Measurements from ENCODE around the gene ALG10.
A peak's percentile ranks its signal among the peaks of the same experiment; 100 is the strongest.
"Not testable (repeated sequence)": the region's sequence is repeated elsewhere in the genome, so short reads cannot be mapped to it uniquely, and the experiment has no call there.

ALG10 gene, protein sequence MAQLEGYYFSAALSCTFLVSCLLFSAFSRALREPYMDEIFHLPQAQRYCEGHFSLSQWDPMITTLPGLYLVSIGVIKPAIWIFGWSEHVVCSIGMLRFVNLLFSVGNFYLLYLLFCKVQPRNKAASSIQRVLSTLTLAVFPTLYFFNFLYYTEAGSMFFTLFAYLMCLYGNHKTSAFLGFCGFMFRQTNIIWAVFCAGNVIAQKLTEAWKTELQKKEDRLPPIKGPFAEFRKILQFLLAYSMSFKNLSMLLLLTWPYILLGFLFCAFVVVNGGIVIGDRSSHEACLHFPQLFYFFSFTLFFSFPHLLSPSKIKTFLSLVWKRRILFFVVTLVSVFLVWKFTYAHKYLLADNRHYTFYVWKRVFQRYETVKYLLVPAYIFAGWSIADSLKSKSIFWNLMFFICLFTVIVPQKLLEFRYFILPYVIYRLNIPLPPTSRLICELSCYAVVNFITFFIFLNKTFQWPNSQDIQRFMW

DNA sequence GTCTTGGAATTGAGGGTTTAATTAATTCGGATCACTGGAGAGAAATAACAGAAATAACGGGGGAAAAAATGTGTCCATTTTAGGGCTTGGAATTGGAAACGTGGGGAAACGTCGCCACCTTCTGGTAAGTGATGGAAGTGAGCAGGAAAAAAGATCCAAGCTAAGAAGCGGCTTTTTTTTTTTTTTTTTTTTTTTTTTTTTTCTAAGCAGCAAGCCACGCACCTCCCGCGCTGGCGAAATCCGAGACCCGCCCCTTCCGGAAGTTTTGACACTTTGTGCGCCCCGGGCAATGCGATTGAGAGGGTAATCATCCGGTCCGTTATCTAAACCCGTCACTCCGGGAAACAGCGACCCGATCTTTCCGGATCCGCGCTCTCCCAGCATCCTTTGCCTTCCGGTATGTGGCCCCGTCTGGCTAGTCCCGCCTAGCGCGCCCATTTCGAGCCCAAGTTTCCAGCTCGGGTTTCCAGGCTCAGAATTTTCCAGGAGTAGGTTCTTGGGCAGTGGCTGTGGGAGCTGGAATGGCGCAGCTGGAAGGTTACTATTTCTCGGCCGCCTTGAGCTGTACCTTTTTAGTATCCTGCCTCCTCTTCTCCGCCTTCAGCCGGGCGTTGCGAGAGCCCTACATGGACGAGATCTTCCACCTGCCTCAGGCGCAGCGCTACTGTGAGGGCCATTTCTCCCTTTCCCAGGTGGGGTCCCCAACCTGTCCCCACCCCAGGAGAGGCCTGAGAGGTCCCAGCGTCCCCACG lies at the start of gene ALG10:
TSS of gene ALG10 (plus strand) at position 418 of the 752 bp plus-strand sequence. CDS start at position 522, 104 bp downstream.
- peak; percentile 85 to 89 for DNase-seq (ENCODE audit: low read depth in 2 of 2)

DNA sequence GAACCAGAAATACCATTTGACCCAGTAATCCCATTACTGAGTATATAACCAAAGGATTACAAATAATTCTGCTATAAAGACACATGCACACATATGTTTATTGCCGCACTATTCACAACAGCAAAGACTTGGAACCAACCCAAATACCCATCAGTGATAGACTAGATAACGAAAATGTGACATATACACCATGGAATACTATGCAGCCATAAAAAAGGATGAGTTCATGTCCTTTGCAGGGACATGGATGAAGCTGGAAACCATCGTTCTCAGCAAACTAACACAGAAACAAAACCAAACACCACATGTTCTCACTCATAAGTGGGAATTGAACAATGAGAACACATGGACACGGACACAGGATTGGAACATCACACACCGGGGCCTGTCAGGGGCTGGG lies 49.4 kb upstream of the ALG10 start:
- not testable (repeated sequence) for DNase-seq (ENCODE audit: low read depth in 2 of 2)

DNA sequence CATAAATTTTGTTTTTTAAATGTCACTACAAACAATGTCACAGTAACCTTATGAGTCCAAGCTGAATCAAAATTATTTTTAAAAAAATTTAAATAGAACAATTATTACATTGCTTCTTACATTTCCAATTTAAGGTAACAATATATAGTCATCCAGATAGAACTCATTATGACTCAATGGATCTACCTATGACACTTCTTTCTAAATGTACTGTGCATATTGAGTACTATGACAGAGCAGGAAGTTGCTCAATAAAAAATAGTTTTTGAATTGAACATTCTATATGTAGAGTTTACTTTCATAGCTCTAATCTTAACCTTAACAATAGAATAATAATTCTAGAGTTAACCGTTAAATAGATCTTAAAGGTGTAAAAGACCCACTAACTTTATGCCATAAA lies 44.4 kb upstream of the ALG10 start:
- DNase-seq (ENCODE audit: low read depth in 2 of 2): no peak

DNA sequence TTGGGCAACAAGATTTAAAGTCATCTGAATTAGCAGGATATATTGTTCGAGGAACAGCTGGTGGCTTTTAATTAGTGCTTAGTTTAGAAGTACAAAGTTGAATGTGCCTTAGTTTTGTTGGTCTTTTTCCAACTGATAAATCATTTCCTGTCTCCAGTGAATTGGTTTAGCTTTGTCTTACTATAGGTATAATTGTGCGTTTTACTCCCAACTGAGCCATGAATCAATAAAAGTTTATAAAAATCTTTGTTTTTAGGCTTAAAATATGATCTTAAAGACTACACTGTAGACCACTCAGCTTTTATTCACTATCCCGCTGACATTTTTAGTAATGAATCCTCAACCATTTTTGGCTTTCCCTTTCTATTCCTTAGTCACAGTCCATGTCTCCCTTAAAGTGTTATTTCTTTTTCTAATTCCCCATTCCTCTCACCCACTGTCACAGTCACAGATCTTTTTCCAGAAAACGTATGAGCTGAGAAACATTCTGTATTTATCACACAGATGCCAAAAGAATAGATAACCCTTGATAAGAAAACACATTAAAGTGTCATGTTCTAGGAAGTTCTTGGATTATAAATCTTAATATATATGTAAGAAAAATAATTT lies 34.0 kb upstream of the ALG10 start:
- no peak for DNase-seq (ENCODE audit: low read depth in 2 of 2)

DNA sequence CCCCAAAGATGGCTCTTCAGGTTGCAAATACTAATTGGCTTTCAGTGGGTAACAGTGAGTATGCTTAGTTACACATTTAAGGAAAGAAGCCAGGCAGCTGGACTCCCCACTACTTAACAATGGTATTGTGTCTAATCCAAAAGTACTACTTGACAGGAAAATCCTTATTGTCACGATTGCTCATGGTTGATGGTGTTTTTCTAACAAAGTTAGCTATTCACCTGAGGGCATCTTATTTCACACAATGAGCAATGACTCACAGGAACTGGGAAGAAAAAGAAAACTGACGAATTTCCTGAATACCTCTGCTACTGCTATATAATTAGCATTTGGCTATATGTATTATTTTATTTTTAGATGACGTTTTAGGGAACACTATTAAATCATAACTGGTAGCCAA lies 33.4 kb upstream of the ALG10 start:
- no peak for DNase-seq (ENCODE audit: low read depth in 2 of 2)

DNA sequence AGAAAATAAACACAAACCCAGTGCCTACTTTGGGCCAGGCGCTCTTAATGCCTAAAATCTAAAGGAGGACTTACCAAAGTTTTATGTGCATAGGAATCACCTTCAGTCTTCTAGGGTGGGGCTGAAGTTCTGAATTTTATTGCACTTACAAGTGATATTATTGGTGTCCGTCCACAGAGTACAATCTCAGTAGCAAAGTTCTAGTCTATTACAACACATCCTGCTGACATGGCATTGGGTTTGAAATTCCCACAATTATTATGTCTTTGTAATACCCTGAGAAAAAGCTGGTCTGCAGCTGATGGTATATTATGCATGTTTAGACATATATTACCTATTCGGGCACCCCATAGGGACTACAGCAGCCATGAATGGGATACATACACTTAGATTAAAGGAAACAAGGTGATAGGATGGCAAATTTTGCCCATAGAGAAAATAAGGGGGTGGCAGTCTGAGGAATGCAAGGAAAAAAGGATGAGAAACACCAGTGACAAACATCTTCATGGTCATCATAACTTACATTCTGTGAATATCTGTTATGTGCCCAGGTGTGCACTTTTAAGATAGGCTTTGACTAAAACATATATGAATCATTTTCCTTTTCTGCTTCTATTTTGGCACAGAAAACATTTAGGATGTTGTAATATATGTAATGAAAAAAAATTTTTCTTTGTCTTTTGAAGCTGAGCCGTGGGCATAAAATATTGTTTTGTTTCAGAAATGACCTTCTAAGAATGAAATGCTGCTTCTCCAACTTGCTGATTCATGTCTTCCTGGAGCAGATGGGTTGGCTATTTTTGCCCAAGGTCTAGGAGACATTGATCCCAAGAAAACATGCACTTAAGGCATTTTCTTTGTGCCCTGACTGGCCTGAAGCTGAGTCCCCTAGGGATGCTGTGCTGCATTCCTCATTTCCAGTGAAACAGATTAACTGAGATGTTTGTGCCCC lies 27.2 kb upstream of the ALG10 start:
- DNase-seq (ENCODE audit: low read depth in 2 of 2): no peak

DNA sequence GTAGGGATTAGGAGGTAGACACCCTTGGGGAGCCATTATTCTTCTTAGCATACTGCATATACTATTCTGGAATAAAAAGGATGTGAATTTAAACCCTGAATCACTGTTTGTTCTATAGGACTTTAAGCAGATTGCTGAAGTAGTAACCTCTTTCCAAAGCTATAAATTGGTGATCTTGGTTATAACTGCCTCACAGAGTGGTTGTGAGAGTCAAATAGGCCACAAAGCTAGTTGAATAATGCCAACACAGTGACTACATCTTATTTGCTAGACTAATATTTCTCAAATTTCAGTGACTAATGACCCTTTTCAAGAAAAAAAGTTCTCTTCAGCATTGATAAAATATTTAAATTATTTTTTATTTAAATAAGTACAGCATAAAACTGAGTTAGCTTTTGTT lies 13.5 kb upstream of the ALG10 start:
- DNase-seq (ENCODE audit: low read depth in 2 of 2): not testable (repeated sequence)

DNA sequence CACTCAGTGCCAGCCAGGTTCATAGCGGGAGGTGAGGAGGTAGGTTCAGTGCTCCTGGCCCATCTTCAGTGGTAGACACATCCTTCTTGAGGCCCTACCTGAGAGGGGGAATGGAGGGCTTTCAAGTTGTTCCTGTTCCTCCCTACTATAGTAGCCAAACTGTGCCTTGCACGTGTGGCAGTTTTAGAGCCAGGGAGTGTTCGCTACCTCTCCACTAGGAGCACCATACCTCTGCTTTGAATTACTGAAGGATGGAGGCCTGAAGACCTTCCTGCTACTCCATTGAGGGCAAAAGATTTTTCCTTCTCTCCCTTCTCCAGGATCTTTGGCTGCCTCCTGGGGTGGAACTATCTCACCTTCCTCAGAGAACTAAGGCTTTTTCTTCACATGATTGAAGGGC lies 5.9 kb upstream of the ALG10 start:
- DNase-seq (ENCODE audit: low read depth in 2 of 2): no peak

DNA sequence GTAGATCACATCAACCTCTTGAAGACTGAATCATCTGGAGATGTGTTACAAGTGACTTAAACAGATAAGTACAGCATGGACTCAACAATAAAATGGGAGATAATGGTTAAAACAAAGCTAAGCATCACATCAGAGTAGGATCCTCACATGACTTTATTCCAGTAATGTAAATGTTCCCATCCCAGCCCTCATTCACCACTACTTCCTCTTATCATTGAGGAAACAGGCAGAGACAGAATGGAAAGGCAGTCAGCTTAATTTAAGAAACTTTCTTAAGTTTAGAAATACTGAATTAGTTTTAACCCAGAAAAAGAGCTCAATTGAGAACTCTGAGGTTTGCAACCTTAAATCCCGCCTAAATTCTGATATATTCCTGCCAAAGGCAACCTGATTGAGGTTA lies 1.2 kb upstream of the ALG10 start:
- DNase-seq (ENCODE audit: low read depth in 2 of 2): no peak

DNA sequence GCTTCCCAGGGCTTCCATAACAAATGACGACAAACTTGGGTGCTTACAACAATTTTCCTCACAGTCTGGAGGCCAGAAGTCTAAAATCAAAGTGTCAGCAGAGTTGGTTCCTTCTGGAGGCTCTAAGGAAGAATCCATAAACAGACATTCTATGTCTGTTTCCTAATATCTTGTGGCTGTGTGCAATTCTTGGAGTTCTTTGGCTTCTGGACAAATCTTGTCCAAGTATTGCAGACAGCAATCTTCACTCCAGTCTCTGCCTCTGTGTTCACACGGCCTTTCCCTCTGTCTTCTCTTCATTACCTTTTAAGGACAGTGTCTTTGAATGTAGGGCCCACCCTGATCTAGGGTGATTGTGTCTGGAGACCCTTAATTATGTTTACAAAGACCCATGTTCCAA lies 5.4 kb downstream of the ALG10 start:
- not testable (repeated sequence) for DNase-seq (ENCODE audit: low read depth in 2 of 2)

DNA sequence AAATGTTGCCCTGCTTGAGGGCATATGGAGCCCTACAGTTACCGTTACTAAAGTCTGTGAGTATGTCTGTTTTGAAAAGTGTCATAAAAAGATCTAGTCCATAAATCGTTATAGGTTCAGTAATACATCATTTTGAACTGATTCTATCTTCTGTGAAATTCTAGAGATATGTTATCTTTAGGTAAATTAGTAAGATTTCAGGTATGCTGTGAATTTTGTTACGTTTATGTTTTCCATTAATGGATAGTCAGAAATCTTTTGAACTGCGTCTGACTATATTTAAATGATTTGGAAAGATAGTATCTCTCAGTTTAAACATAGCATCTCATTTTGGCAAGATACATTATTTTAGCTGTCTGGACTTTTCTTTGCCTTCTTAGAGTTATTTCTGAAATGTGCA lies 8.3 kb downstream of the ALG10 start:
- no peak for DNase-seq (ENCODE audit: low read depth in 2 of 2)

DNA sequence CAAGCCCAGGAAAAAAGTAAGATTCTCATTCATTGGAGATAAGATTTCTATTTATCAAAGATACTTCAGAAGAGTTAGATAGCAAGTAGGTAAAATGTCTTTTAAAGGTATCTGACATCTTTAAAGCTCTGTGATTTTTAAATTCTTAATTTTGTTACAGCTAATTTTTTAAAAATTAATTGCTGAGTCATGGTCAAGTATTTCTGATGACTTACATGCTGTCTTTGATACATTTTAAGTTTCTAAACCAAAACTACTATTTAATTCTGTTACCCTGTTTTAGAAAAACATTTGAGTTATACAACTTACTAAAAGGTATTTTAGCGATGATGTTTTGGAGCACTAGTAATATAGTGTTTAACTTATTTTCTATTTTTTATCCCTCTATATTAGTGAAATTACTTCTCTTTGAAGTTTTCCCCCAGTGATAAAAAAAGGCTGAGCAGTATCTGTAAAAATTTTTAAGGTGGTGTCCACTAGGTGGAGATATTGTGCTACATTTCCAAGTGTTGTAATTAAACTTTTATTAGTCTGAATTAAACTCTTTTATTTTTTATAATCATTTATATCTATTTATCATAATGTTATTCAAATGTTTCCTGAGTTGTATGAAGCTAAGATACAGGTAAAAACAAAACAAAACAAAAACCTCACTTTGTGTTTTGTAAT lies 11.5 kb downstream of the ALG10 start:
- no peak for DNase-seq (ENCODE audit: low read depth in 2 of 2)

DNA sequence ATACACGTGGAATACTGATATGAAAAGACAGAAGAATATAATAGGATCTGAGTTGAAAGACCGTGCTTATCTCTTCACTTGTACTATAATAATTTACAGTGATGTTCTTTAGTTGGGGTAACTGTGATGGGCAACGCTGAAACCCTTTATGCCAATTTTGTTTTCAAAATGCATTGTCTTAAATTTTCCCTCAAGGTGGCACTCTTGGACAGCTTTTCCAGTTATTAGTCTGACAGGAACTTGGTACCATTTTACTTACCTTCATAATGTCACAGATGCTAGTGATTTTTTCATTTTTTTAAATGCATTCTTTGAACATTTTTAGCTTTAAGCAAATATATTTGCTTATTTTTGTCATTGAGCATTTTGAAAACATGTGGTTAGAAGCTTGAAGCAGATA lies 16.1 kb downstream of the ALG10 start:
- DNase-seq (ENCODE audit: low read depth in 2 of 2): not testable (repeated sequence)

DNA sequence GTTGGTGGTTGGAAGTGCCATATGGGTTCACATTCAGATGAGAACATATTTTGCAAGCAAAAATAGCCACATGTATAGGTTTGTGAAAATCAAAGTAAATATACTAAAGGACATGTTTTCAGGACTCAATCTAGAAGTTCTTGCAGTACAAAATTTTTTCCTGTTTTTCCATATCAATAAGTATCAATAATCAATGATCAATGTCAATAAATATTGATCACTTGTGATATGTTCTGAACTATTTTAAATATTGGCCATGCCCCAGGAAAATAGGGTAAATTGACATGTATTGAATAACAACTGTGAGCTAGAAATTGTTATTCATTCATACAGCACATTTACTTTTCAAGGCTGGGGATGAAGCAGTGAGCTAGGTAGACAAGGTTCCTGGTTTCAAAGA lies 24.3 kb downstream of the ALG10 start:
- no peak for DNase-seq (ENCODE audit: low read depth in 2 of 2)

DNA sequence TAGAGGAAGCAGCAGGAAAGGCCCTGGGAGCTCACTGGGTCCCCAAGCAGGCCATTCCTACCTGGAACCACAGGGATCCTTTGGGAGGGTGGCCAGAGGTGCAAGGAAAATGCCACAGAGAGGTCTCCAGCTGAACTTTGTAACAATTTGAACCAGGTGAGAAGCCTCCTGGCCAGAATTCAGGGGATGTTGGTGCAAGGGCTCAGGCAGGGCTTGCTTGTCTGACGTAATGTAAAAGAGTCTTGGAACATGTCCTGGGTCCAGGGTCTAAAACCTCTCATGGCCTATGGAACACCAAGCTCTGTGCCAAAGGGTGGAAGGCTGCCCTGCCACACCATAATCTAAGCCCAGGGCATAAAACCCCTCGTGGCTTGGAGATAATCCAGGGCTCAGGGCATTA lies 25.6 kb downstream of the ALG10 start:
- not testable (repeated sequence) for DNase-seq (ENCODE audit: low read depth in 2 of 2)

DNA sequence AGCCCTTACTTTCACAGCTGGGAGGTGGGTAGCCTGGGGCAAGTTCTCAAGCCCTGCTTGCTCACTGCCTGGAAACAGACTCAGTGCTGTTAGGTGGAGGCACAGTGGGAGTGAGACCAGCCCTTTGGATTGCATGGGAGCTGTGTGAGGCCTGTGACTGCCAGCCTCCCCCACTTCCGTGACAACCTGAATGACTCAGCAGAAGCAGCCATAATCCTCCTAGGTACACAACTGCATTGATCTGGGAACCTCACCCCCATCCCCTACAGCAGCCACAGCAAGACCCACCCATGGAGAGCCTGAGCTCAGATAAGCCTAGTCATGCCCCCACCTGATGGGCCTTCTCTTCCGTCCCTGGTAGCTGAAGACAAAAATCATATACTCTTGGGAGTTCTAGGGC lies 26.4 kb downstream of the ALG10 start:
- DNase-seq (ENCODE audit: low read depth in 2 of 2): no peak

DNA sequence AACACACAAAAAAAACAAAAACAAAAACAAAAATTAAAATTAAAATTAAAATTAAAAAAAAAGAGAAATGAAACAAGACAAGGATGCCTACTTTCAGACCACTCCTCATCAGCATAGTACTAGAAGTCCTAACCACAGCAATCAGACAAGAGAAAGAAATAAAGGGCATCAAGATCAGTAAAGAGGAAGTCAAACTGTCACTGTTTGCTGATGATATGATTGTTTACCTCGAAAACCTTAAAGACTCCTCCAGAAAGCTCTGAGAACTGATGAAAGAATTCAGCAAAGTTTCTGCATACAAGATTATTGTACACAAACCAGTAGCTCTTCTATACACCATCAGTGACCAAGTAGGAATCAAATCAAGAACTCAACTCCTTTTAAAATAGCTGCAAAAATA lies 29.2 kb downstream of the ALG10 start:
- DNase-seq (ENCODE audit: low read depth in 2 of 2): no peak

DNA sequence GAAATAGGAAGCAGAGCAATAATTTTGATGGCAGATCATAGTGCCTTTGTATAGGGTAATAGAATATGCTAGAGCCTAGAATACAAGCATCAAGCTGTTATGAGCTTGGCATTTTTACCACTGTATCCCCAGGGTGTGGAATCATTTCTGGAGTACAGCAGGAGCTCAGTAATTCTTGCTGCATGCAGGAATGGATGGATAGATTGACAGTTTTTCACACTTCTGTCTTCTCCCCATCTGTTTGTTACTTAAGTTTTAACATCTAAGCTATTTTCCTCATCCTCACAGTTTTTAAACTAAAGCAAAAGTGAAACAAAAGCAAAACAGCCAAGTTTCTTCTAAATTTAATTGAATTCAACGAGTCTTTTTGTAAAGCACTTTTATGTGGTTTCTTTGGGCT lies 32.6 kb downstream of the ALG10 start:
- no peak for DNase-seq (ENCODE audit: low read depth in 2 of 2)
